Smooth muscle cell of the umbilical artery (primary cell): ENCODE measurements around the gene TNC. TPM values are rescaled to one million over a fixed set of nuclear protein-coding genes. Genes with fewer than 3 reads are reported as not detected.

Experiments used
- total RNA-seq: library from RNA; depleted of rRNA; stranded (reverse); fragments of >200 nt; gene quantifications from 2 replicates; pipeline ENCODE4 v1.2.3, GENCODE V29; 2014

TNC gene
- 193 and 206 TPM in 2 replicates for total RNA-seq

DNA sequence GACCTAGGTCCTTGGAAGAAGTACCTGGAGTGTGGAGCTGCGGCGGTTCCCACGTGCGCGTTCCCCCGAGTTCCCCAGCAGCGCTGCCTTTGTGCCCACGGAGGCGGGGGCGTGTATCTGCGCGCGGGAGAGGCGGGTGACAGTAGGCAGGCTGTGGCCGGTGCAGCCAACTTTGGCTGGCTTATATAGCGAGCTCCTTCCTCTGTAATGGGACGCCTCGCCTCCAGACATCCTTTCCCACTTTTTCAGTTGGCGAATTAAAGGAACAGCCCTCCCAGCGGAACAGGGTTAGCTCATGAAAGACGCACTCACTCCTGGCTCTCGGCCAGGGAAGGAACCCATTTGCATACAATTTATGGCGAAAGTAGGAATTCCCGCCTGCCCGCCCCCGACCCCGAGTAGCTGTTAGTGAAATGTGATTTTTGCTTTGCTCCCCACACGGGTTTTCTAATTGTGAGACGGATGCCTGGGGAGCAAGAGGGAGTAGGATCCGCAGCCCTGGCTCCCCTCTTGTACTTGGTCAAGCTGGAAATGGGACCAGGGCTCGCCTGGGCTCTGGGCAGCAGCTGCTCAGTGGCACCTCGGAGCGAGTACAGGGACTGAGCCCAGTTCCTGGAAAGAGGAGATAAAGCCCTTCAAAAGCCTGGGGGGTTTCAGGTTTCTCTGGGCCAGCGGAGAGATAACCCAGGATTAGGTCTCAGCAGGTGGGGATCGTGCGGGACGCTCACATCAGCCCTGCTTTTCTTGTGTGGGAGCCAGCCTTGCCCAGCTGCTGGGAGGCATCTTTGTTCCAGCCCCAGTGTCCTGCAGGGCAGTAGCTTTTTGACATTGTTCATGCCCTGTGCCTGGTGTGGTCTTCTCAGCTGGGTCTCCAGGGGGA is at the start of gene TNC:
Gene TNC, minus strand, starts transcription at position 159 of the 880 bp plus-strand sequence. CDS start 27,139 bp downstream, outside the sequence.

Other genes with a start within 250 kb of the TNC start
- not detected in 2 replicates for gene TNFSF8, start 187.6 kb downstream of the TNC start, total RNA-seq